Cerebellar cortex (tissue), 1 donor: ENCODE data around the gene SLC7A5.
A peak's percentile ranks its signal among the peaks of the same experiment; 100 is the strongest.
"Not testable (repeated sequence)": the region's sequence is repeated elsewhere in the genome, so short reads cannot be mapped to it uniquely, and the experiment has no call there.

Experiments
- DNase-seq: peaks from one replicate; pipeline ENCODE4 v3.0.0-alpha.2; 2015; ENCODE audit warnings: low spot score

Gene SLC7A5

GRCh38 chr16:87822108-87822970 is 47.0 kb downstream of the SLC7A5 start:
- no peak for DNase-seq

- DNase-seq: no peak
Measured at GRCh38 chr16:87821376-87822107, 47.8 kb downstream of the SLC7A5 start.

- DNase-seq: no peak
Measured at GRCh38 chr16:87819983-87820382, 49.3 kb downstream of the SLC7A5 start.

- no peak for DNase-seq
Measured at GRCh38 chr16:87819282-87819681, 50.0 kb downstream of the SLC7A5 start.

- DNase-seq: no peak
Measured at GRCh38 chr16:87818533-87819161, 50.7 kb downstream of the SLC7A5 start.

- no peak for DNase-seq
Measured at GRCh38 chr16:87817910-87818309, 51.4 kb downstream of the SLC7A5 start.

- DNase-seq: not testable (repeated sequence)
Measured at GRCh38 chr16:87817370-87817769, 51.9 kb downstream of the SLC7A5 start.

- DNase-seq: no peak
Measured at GRCh38 chr16:87816507-87817100, 52.7 kb downstream of the SLC7A5 start.

GRCh38 chr16:87815567-87815966 is 53.7 kb downstream of the SLC7A5 start:
- no peak for DNase-seq

- DNase-seq: no peak
Measured at GRCh38 chr16:87812200-87812656, 57.1 kb downstream of the SLC7A5 start.

GRCh38 chr16:87811454-87811853 is 57.9 kb downstream of the SLC7A5 start:
- DNase-seq: not testable (repeated sequence)

GRCh38 chr16:87809150-87809902 is 60.0 kb downstream of the SLC7A5 start:
- no peak for DNase-seq

GRCh38 chr16:87808108-87808507 is 61.2 kb downstream of the SLC7A5 start:
- no peak for DNase-seq

- peak; percentile 55 for DNase-seq
Measured at GRCh38 chr16:87806641-87807546, 62.4 kb downstream of the SLC7A5 start.

- DNase-seq: no peak
Measured at GRCh38 chr16:87806261-87806640, 63.1 kb downstream of the SLC7A5 start.

- no peak for DNase-seq
Measured at GRCh38 chr16:87803385-87803784, 65.9 kb downstream of the SLC7A5 start.

GRCh38 chr16:87802670-87803069 is 66.6 kb downstream of the SLC7A5 start:
- DNase-seq: no peak

GRCh38 chr16:87801679-87802259 is 67.5 kb downstream of the SLC7A5 start:
- DNase-seq: no peak

- DNase-seq: no peak
Measured at GRCh38 chr16:87800497-87800896, 68.8 kb downstream of the SLC7A5 start.

GRCh38 chr16:87795336-87795735 is 74.0 kb downstream of the SLC7A5 start:
- no peak for DNase-seq
